ENCODE measurements around the gene RDH13.
"Not testable (repeated sequence)": the region's sequence is repeated elsewhere in the genome, so short reads cannot be mapped to it uniquely, and the experiment has no call there.

Gene RDH13, protein sequence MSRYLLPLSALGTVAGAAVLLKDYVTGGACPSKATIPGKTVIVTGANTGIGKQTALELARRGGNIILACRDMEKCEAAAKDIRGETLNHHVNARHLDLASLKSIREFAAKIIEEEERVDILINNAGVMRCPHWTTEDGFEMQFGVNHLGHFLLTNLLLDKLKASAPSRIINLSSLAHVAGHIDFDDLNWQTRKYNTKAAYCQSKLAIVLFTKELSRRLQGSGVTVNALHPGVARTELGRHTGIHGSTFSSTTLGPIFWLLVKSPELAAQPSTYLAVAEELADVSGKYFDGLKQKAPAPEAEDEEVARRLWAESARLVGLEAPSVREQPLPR

GRCh38 chr19:55062735-55063491, at the start of gene RDH13:
TSS of gene RDH13 (minus strand) at chr19:55063148. CDS start at chr19:55063032, 116 bp downstream.
- peak; percentile 89 for DNase-seq

GRCh38 chr19:55112246-55112776, 49.4 kb upstream of the RDH13 start:
- no peak for DNase-seq

- no peak for DNase-seq
Observed at GRCh38 chr19:55111238-55111831, 48.4 kb upstream of the RDH13 start.

DNA sequence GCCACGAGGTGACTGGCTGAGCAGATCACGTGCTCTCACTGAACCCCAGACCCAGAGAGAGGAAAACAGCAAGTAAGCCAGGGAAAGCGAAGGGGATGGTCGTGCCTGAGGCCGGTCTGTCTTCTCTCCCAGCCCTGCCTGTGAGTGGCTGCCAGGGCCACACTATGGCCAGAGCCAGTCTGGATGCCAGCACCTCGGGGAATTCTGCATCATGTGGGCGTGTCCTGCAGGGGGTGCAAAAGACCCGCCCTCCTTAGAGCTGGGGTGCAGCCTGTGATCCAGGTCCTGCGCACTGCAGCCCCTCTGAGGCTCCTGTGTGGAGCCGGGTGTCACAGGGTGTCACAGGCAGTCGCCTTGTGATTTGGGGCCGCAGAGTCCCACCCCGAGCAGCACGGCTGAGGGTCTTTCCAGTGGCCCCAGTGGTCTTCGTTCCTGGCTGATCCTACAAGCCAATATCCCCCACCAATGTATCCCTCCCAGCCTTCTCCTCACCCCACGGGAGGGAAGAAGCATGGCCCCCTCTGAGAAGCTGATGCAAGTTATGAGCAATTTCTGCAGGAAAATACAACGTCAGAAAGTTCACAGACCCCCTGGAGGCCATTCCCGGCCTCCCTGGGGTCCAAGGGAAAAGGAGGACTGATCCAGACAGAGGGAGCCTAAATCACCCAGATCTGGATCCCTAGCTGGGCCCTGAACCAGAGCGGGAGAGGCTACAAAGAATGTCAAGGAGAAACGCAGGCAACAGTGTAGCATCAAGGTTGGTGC, 46.8 kb upstream of the RDH13 start:
- DNase-seq: no peak

GRCh38 chr19:55107252-55107651, 44.3 kb upstream of the RDH13 start:
- not testable (repeated sequence) for DNase-seq

DNA sequence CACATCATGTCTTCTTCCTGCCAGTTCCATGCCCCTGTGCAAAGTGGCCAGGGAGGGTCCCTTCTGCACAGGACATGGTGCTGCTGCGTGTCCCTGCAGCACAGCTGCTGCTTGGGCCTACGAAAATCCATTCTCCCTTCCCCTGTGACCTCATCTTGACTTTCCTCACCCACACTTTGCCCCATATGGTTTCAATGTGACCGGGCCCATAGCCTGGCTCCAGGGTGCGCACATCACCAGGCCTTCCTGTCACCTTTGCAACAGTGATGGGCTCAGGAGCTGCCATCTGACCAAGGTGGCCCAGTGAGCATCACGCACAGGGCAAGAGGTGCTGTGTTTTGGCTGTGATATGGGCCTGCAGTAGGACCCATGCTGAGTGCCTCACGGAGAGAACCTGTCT, 43.6 kb upstream of the RDH13 start:
- no peak for DNase-seq

DNA sequence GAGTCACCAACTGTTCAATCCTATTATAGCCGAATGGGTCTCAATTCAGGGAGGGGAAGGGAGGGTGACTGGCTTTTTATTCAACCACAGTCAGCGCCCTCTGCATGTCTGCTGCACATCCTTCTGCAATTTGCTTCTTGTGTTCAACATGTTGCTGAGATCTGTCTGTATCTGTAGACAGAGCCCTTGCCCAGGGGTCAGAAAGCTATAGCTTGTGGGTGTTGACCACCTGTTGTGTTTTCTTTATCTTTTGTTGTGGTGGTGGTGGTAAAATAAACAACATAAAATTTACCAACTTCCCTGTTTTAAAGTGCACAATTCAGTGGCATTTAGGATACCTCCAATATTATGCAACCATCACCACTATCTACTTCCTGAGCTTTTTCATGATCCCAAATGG, 42.3 kb upstream of the RDH13 start:
- DNase-seq: no peak

DNA sequence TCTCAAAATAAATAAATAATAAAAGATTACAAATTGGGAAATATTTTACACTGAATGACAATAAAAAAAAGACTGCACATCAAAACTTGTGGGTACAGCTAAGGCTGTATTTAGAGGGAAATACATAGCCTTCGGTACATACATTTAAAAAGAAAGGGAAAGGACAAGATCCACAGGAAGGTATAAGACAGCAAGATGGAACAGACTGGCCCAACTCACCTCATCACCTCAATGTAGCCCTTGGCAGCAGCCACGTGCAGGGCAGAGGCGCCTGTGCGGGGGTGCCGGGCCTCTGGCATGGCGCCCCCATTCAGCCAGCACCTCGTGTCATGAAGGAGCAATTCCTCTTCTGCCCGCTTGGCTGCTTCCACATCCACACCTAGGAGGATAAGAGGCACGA, 40.2 kb upstream of the RDH13 start:
- DNase-seq: no peak

GRCh38 chr19:55101261-55101660, 38.3 kb upstream of the RDH13 start:
- DNase-seq: no peak

DNA sequence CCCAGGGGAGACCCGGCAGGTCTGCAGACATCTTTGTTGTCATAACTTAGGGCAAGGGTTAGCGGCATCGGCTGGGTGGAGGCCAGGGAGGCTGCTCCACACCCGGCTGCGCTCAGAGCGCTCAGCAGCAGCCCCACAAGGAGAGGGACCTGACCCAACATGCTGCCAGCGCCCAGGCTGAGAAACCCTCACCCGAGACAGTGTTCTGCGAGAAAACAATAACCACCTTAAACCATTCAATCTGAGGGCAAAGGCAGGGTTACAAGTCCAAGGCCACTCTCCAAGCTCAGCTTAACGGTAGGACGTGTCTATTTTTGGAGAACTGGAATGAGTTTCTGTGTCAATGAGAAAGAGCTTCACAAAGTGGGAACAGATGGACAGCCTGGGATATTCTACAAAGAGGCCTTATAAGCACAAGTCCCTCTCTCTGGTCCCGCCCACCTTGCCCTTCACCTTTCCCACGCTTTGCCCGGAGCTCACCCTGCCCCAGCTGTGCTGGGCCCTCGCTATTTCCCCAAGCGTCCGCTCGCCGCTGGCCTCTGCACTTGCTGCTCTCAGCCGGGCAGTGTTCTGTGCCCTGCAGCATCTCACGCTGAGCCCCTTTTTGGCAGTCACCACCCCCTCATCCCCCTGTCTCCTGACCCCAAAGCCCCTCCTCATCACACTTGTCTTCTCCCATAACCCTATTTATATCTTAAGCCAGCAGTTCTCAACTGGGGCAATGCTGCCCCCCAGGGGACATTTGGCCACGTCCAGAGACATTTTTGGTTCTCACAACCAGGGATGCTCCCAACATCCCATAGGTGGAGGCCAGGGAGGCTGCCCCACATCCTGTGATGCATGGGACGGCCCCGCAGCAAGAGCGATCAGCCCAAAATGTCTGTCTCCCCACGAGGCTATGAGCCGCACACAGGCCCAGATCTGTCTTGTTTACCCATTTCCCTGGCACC, 36.9 kb upstream of the RDH13 start:
- no peak for DNase-seq

GRCh38 chr19:55098716-55099556, 36.0 kb upstream of the RDH13 start:
- no peak for DNase-seq

- no peak for DNase-seq
Observed at GRCh38 chr19:55097864-55098715, 35.1 kb upstream of the RDH13 start.

GRCh38 chr19:55096061-55096701, 33.2 kb upstream of the RDH13 start:
- DNase-seq: no peak

GRCh38 chr19:55095260-55096060, 32.5 kb upstream of the RDH13 start:
- no peak for DNase-seq

- no peak for DNase-seq
Observed at GRCh38 chr19:55094456-55095259, 31.7 kb upstream of the RDH13 start.

DNA sequence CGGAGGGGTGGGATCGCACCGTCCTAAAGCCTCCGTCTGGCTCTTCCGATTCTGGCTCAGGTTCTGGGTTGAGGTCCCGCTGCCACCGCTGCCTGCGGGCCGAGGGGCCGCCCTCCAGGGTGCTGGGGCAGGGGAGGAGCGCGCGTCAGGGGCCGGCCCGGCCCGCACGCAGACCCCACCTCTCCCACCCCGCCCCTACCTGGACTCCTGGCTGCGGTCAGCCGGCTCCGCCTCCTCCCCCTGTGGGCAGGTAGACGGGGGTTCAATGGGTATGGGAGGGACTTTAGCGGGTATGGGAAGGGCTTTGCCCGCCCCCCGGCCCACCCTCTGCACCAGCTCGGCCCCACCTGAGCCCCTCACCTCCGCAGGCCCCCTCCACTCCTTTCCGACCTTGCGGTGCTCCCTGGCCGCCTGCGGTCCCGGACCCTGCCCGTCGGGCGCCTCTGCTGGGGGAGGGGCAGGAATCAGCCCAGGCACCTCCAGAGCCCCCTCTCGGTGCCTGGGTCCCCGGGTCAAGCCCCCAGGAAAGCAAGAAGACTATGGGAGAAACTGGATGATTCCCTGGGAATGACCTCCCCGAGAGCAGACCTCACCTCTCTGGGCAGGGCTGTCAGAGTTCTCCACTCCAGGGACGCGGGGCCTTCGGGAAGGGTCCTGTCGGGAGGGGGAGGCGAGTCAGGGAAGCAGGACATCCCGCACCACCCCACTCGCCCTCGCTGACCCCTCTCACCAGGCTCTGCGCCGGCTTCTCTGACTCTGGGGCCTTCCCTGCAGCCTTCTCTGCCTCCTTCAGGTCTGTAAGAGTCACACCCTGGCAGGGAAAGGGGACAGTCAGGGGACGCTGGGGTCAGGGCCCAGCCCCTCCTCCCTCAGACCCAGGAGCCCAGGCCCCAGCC, 29.7 kb upstream of the RDH13 start:
- DNase-seq: no peak
